ENCODE measurements around the gene BPTF. TPM values are rescaled to one million over a fixed set of nuclear protein-coding genes. Genes with fewer than 3 reads are reported as not detected.
"Not testable (repeated sequence)": the region's sequence is repeated elsewhere in the genome, so short reads cannot be mapped to it uniquely, and the experiment has no call there.

The BPTF gene
- polyA plus RNA-seq, 5 donors, result 101 to 128 (median 126) TPM

DNA sequence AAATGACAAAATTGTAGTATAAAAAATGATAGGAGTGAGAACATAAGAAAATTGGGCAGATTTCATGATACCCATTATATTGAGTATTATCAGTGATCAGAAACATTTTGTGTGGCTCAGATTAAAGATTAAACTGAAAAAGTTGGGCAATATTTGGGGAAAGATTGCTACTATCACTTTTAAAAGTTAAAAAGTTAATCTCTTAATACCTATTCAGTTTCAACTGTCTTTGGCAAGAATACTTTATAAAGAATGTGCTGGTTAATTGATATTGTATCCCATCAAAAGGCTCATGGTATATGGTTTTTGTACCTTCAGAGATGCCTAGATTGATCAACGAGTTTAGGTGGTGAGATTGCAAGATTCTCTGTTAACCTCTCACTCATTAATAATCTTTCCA is 55.8 kb downstream of the BPTF start:
- DNase-seq, result no peak

DNA sequence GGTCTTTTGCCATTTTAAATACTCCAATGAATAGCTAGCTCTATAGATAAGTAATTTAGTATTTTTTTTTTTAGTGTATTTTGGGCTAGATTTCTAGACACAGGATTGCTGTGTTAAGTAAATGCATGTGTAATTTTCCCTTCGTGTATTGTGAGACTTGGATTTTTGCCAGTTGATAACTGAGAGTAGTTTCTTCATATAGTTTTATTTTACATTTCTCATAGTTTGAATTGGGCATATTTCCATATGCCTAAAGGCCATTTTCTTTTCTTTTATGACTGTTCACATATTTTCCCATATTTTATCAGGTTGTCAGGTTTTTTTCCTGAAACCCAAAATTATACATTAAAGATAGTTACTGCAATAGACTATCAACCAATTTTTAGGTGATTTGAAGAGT is 59.4 kb downstream of the BPTF start:
- DNase-seq, result no peak

- no peak for DNase-seq
Observed at GRCh38 chr17:67891481-67892119, 66.3 kb downstream of the BPTF start.

- DNase-seq, result no peak
Observed at GRCh38 chr17:67902511-67903231, 77.4 kb downstream of the BPTF start.

- DNase-seq, result not testable (repeated sequence)
Observed at GRCh38 chr17:67905298-67905697, 80.0 kb downstream of the BPTF start.

DNA sequence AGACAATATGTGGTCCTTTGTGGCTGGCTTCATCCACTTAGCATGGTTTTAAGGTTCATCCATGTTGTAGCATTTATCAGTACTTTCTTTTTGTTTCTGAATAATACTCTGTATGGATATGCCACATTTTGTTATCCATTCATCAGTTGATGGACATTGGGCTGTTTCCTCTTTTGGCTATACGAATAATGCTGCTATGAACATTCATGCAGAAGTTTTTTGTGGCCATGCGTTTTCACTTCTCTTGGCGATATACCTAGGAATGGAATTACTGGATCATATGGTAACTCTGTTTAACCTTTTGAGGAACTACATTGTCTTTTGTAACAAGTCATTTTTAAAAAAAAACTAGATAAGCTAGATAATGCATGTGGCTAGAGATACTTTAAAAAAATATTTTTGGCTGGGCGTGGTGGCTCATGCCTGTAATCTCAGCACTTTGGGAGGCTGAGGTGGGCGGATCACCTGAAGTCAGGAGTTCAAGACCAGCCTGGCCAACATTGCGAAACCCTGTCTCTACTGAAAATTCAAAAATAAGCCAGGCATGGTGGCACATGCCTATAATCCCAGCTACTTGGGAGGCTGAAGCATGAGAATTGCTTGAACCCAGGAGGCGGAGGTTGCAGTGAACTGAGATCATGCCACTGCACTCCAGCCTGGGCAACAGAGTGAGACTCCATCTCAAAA is 85.0 kb downstream of the BPTF start:
- DNase-seq, result not testable (repeated sequence)

- no peak for DNase-seq
Observed at GRCh38 chr17:67911059-67911782, 85.9 kb downstream of the BPTF start.

- DNase-seq, result no peak
Observed at GRCh38 chr17:67912088-67912487, 86.8 kb downstream of the BPTF start.

- DNase-seq, result no peak
Observed at GRCh38 chr17:67912656-67913055, 87.4 kb downstream of the BPTF start.

DNA sequence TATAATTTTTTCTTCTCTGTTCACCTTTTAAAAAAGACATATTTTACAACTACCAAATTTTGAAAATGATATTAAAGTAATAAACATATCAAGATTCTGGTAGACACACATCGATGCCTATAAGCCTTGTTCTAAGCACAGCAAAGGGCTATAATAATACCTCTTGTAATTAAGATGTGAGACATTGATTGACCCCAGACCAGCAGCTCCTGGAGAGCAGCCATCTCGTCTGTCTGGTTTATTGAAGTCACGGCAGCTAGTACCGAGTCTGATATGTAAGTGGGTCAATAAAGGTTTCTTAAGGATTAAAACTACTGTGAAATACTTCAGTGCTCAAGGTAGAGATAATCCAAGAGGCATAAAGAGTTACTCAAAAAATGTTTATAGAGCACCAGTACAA is 94.9 kb downstream of the BPTF start:
- no peak for DNase-seq

- DNase-seq, result peak in 1 of 2 donors; percentile 1
Observed at GRCh38 chr17:67922503-67922902, 97.2 kb downstream of the BPTF start.

GRCh38 chr17:67928842-67929241 is 103.5 kb downstream of the BPTF start:
- DNase-seq, result not testable (repeated sequence)

DNA sequence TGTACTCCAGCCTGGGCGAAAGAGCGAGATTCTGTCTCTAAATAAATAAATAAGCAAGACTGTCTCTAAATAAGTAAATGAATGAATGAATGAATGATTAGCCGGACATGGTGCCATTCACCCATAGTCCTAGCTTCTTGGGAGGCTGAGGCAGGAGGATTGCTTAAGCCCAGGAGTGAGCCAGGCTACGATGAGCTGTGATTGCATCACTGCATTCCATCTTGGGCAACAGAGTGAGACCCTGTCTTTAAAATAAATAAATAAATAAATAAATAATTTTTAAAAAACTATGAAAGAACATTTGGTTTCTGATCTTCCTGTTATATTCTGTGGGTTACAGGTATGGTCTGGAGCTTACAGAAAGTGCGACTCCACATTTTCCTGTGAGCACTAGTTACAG is 105.9 kb downstream of the BPTF start:
- no peak for DNase-seq

GRCh38 chr17:67942810-67943209 is 117.5 kb downstream of the BPTF start:
- no peak for DNase-seq

DNA sequence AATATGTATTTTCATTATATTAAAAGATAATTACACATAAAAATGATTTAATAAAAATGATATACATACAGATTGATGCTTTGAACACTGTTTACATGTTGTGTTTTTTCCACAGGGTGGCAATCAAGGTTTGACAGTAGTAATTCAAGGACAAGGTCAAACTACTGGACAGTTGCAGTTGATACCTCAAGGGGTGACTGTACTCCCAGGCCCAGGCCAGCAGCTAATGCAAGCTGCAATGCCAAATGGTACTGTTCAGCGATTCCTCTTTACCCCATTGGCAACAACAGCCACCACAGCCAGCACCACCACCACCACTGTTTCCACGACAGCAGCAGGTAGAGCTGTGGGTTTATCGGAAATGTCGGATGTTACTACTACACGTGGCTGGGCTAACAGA is 118.7 kb downstream of the BPTF start:
- no peak for DNase-seq

DNA sequence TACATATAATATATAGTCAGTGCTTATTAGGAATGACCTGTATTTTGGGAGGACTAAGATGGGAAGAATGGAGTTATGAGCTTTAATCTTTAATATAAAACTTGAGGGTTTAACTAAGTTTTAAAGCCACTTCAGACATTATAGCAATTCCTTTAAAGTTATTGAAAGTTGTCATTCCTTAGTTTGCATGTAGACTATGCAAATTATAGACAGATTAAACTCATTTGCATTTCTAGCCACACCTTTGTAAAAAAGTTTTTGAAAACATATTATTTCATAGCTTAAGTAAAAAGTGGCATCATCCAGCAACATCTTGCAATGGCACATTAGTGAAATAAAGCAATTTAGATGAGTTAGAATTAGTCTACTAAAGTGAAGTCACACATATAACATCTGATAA is 121.2 kb downstream of the BPTF start:
- no peak for DNase-seq

DNA sequence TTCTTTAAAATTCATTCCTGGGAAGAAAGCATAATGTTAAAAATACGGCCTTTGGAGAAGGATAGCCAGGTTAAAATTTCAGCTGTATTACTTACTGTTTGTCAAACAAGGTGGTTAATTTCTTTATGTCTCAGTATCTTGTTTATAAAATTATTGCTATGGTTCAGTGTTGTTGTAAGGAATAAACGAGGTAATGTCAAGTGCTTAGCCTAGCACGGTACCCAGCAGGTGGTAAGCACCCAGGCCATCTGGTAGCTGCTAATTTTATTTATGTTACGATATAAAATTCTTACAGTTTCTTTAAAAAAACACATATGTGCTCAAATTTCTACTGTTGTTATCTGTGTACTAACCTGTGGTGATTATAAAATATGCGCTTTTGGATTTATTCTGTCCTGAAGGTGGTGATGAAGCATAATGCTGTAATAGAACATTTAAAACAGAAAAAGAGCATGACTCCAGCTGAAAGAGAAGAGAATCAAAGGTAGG is 122.1 kb downstream of the BPTF start:
- no peak for DNase-seq

DNA sequence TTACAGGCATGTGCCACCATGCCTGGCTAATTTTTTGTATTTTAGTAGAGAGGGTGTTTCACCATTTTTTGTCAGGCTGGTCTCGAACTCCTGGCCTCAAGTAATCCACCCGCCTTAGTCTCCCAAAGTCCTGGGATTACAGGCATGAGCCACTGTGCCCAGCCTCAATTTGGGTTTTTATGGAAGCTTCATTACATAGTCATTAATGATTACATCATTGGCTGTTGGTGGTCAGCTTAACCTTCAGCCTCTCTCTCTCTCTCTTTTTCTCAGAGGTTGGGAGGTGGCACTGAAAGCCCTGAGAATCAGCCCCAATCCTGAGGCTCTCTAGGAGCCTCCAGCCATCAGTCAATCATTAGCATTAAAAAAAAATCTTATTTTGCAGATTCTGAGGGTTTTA is 125.6 kb downstream of the BPTF start:
- DNase-seq, result no peak

GRCh38 chr17:67959510-67959909 is 134.2 kb downstream of the BPTF start:
- no peak for DNase-seq

DNA sequence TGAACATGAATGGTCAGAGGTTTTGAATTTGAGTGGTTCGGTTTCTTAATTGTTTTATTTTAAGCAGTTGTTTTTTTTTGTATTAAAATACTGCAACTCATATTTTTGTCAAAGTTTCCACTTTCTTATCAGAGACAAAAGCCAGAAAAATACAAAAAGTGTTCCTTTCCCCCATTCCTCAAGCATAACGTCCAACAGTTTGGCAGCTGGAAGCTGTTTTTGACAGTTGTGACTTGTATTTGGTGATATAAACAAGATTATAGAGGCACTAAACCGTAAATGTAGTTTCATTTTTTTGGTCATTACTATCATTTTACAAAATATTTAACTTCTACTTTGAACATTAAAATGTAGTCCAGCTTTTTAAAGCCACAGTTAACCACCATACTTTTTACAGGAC is 135.0 kb downstream of the BPTF start:
- peak; percentile 46 to 50 for DNase-seq

DNA sequence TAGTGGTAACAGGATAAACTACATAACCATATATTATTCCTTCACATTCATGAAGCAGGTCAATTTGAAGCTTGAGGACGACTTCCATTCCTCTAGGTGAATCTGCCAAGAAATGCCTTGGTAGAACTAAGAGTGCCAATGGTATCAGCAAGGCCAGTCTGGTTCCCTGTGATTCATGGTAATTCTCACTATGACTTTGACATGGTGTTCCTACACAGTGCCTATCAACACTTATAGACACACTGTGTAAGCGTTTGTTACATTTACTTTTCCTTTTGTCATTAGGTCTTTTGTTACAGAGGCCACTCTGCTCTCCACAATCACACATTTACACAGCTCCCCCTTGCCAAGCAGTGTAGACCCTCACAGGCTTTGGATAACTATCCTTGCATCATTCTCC is 136.9 kb downstream of the BPTF start:
- DNase-seq, result not testable (repeated sequence)

DNA sequence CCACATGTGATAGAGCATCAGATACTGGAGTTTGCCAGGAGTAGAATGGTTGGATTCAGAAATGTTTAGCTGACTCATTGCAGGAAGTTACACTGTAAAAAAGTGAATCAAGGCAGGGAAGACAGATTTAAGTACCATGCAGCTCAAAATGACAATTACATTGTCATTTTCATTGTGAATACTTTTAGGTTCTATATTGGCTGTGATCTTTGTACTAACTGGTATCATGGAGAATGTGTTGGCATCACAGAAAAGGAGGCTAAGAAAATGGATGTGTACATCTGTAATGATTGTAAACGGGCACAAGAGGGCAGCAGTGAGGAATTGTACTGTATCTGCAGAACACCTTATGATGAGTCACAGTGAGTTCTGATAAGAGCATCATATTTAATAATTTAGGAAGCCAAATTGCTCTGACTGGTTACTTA is 137.9 kb downstream of the BPTF start:
- peak; percentile 23 to 28 for DNase-seq
